GM12865 (cell line): Measurements from ENCODE around the gene TANC1.

ENCODE experiments used
- DNase-seq: peaks from one replicate; pipeline ENCODE4 v3.0.0; 2010; ENCODE audit warnings: low read depth
- H3K4me3 ChIP-seq: 2 replicates; pipeline ENCODE4 v1.5.1; 2011; ENCODE audit warnings: mild to moderate bottlenecking, low read depth, low read length, control low read depth
- TF ChIP-seq, protein P1 (sequence below): IDR thresholded peaks from 2 replicates; pipeline ENCODE4 v1.5.1; 2011; ENCODE audit warnings: low read length, control low read depth, low read depth, inconsistent platforms; ENCODE audit not compliant: insufficient read depth; ENCODE audit errors: missing control alignments

TANC1 gene

DNA sequence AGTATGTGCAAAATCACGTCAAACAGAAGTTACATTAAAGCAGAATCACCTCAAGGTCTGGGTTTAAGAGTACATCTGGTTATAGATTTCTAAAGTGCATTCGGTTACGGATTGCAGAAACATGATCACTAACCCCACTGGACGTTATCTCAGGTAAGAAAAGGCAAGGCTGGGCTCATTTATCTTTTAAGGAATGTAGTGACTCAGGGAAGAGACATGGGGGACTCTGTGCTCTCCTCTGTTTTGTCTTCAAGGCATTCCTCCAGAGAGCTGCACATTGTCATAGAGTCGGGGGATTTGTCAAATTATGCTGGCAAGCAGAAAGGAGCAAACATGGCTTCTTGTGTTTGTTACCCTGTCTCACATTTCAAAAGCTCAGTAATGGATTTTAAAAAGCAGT lies 303.7 kb downstream of the TANC1 start:
- TF ChIP-seq, protein P1, sequence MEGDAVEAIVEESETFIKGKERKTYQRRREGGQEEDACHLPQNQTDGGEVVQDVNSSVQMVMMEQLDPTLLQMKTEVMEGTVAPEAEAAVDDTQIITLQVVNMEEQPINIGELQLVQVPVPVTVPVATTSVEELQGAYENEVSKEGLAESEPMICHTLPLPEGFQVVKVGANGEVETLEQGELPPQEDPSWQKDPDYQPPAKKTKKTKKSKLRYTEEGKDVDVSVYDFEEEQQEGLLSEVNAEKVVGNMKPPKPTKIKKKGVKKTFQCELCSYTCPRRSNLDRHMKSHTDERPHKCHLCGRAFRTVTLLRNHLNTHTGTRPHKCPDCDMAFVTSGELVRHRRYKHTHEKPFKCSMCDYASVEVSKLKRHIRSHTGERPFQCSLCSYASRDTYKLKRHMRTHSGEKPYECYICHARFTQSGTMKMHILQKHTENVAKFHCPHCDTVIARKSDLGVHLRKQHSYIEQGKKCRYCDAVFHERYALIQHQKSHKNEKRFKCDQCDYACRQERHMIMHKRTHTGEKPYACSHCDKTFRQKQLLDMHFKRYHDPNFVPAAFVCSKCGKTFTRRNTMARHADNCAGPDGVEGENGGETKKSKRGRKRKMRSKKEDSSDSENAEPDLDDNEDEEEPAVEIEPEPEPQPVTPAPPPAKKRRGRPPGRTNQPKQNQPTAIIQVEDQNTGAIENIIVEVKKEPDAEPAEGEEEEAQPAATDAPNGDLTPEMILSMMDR, result no peak
- no peak for DNase-seq
- H3K4me3 ChIP-seq, result no peak overlapping the region

DNA sequence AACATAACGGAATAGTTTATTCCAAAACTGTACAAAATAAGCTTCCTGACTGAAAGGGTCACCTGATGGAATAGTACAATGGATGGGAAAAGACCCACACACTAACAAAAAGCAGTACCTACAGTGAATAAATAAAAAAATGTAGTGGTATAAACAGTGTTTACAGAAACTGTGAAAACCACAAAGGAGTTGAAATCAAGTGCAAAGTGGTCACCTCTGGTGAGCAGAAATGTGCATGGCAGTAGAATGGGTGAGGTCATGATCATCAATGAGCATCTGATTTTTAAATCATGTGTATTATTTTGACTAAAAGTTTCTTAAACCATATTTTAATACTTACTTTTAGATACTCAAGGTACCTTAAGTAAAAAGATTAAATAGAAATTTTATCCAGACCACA lies 306.7 kb downstream of the TANC1 start:
- DNase-seq, result no peak
- TF ChIP-seq, protein P1, result no peak
- H3K4me3 ChIP-seq, result no peak overlapping the region

DNA sequence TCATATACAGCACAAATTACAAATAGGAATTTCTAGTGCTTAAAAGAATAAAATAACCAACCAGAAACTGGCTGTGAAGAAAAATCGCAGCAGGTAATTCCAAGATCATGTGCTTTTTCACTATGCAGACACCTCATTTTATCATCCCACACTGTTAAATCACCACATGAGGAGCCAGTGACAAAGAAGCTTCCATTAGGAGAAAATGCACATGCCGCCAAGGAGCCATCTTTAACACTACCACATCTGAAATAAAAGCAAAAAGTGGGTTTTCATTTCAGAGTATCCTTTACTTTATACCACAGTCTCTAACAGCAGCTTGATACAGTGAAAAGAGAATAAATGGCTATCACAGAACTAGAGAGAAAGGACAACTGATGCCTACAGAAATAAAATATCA lies 311.3 kb downstream of the TANC1 start:
- TF ChIP-seq, protein P1, result no peak
- no peak overlapping the region for H3K4me3 ChIP-seq
- DNase-seq, result no peak

DNA sequence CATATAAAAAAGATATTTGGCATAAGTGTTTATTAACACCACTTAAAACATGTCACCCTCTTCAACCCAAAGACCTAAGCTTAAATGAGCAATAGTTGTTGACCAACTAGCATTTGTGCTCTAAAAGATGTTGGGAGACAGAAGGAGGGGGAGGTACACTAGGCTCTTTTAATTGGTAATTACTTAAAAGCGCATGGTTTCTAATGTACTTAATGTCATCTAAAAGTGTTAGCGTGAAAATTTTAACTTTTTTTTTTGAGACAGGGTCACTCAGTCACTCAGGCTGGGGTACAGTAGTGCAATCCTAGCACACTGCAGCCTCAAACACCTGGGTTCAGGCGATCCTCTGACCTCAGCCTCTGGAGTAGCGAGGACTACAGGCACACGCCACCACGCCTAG lies 312.6 kb downstream of the TANC1 start:
- no peak for DNase-seq
- no peak overlapping the region for H3K4me3 ChIP-seq
- TF ChIP-seq, protein P1, result no peak
